Loucy (cell line): ENCODE results near the gene PHACTR3.

ENCODE experiments used
- H2AFZ ChIP-seq: fragments of 200-600 bp; sonication (generic); 2 replicates; pipeline ENCODE4 v1.6.0; 2016; ENCODE audit warnings: antibody characterized with exemption, mild to moderate bottlenecking, low read length, moderate library complexity
- H3F3A ChIP-seq: fragments of 200-600 bp; 2 replicates; pipeline ENCODE4 v1.6.0; 2016; ENCODE audit warnings: antibody characterized with exemption, low read depth, mild to moderate bottlenecking
- H3K27me3 ChIP-seq: fragments of 200-600 bp; sonication (generic); 2 replicates; pipeline ENCODE4 v1.6.1; 2014; ENCODE audit warnings: low read length, mild to moderate bottlenecking; ENCODE audit not compliant: insufficient read depth, poor library complexity, severe bottlenecking
- H3K36me3 ChIP-seq: fragments of 200-600 bp; sonication (generic); 2 replicates; pipeline ENCODE4 v1.6.1; 2016; ENCODE audit warnings: low read length; ENCODE audit not compliant: insufficient read depth
- H3K4me1 ChIP-seq: fragments of 200-600 bp; sonication (generic); 2 replicates; pipeline ENCODE4 v1.5.1; 2014; ENCODE audit warnings: low read length, mild to moderate bottlenecking; ENCODE audit not compliant: insufficient read depth, poor library complexity, severe bottlenecking
- H3K4me2 ChIP-seq: fragments of 200-600 bp; sonication (generic); 2 replicates; pipeline ENCODE4 v1.6.0; 2014; ENCODE audit warnings: antibody characterized with exemption, low read length, low read depth, mild to moderate bottlenecking; ENCODE audit not compliant: poor library complexity, severe bottlenecking
- H3K4me3 ChIP-seq: fragments of 200-600 bp; sonication (generic); 2 replicates; pipeline ENCODE4 v1.5.1; 2014; ENCODE audit warnings: low read length, mild to moderate bottlenecking, mixed read lengths; ENCODE audit not compliant: poor library complexity, severe bottlenecking
- H3K79me2 ChIP-seq: fragments of 200-600 bp; sonication (generic); 2 replicates; pipeline ENCODE4 v1.6.1; 2014; ENCODE audit warnings: low read length; ENCODE audit not compliant: insufficient read depth
- H3K9ac ChIP-seq: fragments of 200-600 bp; sonication (generic); 2 replicates; pipeline ENCODE4 v1.6.0; 2014; ENCODE audit warnings: mild to moderate bottlenecking, low read depth, low read length, moderate library complexity; ENCODE audit not compliant: poor library complexity, severe bottlenecking
- H3K9me2 ChIP-seq: fragments of 200-600 bp; sonication (generic); replicated peaks from 2 replicates; pipeline ENCODE4 v1.6.1; 2016; ENCODE audit warnings: low read depth, low read length, mixed read lengths
- H3K9me3 ChIP-seq: fragments of 200-600 bp; sonication (generic); 2 replicates; pipeline ENCODE4 v1.6.1; 2014; ENCODE audit warnings: mild to moderate bottlenecking, antibody characterized with exemption, low read length, low read depth; ENCODE audit not compliant: insufficient read depth
- H4K20me1 ChIP-seq: fragments of 200-600 bp; sonication (generic); 2 replicates; pipeline ENCODE4 v1.6.0; 2014; ENCODE audit warnings: antibody characterized with exemption, low read length, mild to moderate bottlenecking; ENCODE audit not compliant: insufficient read depth, poor library complexity, severe bottlenecking
- EZH2phosphoT487 ChIP-seq: fragments of 200-600 bp; IDR thresholded peaks from 2 replicates; pipeline ENCODE4 v1.6.1; 2018; ENCODE audit warnings: antibody characterized with exemption, mild to moderate bottlenecking, moderate library complexity, borderline replicate concordance
- TF ChIP-seq, protein P1 (sequence below): fragments of 200-600 bp; sonication (generic); conservative IDR thresholded peaks from 2 replicates; pipeline ENCODE4 v1.5.1; 2014; ENCODE audit warnings: mild to moderate bottlenecking, antibody characterized with exemption, low read length

PHACTR3 gene

DNA sequence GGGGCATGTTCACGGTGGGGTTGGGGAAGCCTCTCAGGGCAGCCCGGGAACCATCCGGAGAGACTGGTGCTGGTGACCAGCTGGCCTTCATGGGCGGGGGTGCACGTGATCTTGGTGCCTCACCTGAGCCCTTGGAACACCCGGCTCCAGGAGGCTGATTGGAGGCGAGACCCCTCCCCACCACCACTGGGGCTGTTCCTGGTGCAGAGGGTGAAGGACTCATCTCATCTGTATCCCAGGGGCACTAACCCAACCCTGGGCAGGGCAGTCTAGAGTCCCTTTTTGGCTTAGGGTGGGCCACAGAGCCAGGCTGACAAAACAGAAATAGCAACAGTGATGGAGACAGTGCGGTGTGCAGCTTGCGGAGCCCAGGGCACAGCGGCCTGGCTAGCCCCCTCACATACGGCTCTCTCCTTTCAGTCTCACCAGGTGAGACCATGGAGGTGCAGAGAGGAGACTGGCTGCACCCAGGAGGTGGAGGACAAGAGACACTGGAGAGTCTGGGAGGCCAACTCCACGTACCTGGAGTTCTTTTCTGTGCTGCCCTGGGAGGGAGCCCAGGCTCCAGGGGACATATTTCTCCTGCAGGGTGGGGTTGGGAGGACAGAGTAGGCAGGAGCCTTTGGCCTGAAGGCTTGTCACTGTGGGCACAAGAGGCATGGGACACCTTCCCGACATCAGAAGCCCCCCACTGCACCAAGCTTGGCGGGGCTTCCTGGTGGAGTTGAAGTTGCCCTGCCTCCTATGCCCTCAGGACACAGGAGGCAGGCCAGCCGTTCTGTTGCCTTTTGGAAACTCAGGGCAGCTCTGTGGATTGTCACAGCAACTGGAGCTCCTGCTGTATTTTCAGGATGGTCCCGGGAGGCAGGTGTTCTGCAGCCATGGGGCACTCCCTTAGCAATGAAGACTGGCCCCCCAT, 223.1 kb downstream of the PHACTR3 start:
- H3K27me3 ChIP-seq: no peaks in the 10 kb centered on the region

DNA sequence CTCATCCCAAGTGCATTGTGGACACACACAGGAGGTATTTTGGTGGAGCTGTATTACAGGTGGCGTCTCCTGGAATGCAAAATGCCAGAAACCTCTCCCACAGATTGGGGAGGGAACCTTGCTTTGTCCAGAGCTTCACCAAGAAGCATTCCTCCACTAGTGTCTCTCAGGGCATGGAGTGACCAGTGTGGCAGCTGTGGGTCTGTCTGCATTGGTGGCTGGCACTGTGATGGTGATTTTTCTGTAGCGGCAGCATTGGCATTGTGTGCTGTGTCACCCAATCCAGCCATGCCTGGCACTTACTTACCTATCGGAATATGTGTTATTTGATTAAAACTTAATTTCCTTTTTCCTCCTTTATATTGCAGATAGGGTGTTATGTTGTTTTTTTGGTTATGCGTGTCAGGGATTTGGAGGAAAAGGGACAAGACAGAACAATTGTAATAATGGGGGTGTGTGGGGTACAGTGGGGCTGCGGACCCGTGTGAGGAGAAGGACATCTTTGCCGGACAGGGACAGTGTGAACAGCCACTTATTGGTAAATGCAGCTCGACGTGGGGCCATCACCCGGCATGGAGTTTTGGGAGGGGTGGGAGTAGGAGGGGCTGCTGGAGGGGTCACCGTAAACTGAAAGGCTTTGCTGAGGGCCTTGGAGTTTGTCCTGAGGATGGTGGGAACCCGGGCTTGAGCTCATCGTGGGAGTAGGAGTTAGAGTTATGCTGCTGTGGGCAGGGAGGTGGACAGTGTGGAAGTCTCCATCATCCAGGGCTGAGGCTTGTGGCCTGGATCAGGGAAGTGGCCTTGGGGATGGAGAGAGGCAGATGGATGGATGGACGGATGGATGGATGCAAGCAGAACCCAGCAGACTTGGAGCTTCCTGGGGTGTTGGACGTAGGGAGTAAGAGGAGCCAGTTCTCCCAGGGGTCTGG, 224.0 kb downstream of the PHACTR3 start:
- Histone ChIP-seq H3K27me3 (no peaks in the 10 kb centered on the region), H3K36me3 (peaks cover 6% of the 10 kb centered on the region; the same call in 1 of the 2 replicates), H2AFZ (no peak overlapping the region), H3K9me2 (no peaks in the 10 kb centered on the region), H3K4me1 (no peaks in the 10 kb centered on the region), H3K79me2 (no peaks in the 10 kb centered on the region), H3K9me3 (no peaks in the 10 kb centered on the region), H3F3A (no peaks in the 10 kb centered on the region), H3K9ac (no peak overlapping the region), H3K4me3 (no peak overlapping the region), H4K20me1 (peaks cover 4% of the 10 kb centered on the region), H3K4me2 (no peak overlapping the region)
- TF ChIP-seq EZH2phosphoT487: no peak
- TF ChIP-seq, protein P1, sequence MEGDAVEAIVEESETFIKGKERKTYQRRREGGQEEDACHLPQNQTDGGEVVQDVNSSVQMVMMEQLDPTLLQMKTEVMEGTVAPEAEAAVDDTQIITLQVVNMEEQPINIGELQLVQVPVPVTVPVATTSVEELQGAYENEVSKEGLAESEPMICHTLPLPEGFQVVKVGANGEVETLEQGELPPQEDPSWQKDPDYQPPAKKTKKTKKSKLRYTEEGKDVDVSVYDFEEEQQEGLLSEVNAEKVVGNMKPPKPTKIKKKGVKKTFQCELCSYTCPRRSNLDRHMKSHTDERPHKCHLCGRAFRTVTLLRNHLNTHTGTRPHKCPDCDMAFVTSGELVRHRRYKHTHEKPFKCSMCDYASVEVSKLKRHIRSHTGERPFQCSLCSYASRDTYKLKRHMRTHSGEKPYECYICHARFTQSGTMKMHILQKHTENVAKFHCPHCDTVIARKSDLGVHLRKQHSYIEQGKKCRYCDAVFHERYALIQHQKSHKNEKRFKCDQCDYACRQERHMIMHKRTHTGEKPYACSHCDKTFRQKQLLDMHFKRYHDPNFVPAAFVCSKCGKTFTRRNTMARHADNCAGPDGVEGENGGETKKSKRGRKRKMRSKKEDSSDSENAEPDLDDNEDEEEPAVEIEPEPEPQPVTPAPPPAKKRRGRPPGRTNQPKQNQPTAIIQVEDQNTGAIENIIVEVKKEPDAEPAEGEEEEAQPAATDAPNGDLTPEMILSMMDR: no peak

More for the DNA sequence above, 223.1 kb downstream of the PHACTR3 start:
- Histone ChIP-seq H2AFZ (no peak overlapping the region), H3K36me3 (peaks cover 9% of the 10 kb centered on the region; the same call in 1 of the 2 replicates), H3K9me2 (no peaks in the 10 kb centered on the region), H3K4me1 (no peaks in the 10 kb centered on the region), H4K20me1 (peaks cover 4% of the 10 kb centered on the region), H3K4me2 (no peak overlapping the region), H3F3A (no peaks in the 10 kb centered on the region), H3K9ac (no peak overlapping the region), H3K9me3 (no peaks in the 10 kb centered on the region), H3K79me2 (no peaks in the 10 kb centered on the region), H3K4me3 (no peak overlapping the region)
- TF ChIP-seq, protein P1: no peak
- TF ChIP-seq EZH2phosphoT487: no peak

DNA sequence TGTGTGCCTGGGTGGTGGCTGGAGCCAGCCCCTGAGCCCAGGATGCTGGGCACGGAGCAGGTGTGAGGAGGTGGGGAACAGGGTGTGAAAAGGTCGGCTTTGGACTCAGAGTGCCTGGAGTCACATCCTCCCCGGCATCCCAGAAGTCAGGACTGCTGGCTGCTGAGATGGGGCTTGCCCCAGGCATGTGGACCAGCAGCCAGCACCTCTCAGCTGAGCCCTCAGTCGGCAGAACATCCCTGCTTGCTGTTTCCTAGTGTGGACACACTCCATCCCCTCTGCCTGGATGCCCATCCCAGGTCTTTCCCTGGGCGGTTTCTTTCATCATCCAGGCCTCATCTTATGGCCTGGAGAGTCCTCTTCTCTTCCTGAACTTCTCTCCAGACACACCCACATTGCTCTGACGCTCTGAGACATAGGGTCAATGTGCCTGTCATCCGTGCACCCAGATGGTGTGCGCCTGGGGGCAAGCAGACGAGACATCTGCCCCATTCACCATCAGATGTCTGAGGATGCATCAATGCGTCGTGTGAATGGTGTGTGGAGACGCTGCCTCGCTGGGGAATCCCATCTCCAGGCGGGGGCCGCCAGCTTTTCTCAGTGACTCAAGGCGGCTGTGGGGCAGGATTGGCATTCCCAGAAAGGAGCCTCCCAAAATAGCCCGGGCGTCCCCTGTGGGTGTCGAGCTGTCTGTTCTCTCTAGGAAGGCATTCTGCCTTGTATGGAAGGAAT, 224.9 kb downstream of the PHACTR3 start:
- Histone ChIP-seq H3K9me3 (no peaks in the 10 kb centered on the region), H3K79me2 (no peaks in the 10 kb centered on the region), H3K9ac (no peak overlapping the region), H3F3A (no peaks in the 10 kb centered on the region), H2AFZ (no peak overlapping the region), H3K9me2 (no peaks in the 10 kb centered on the region), H3K4me3 (no peak overlapping the region), H4K20me1 (peaks cover 4% of the 10 kb centered on the region), H3K27me3 (no peaks in the 10 kb centered on the region), H3K4me2 (no peak overlapping the region), H3K36me3 (peaks cover 6% of the 10 kb centered on the region; the same call in 1 of the 2 replicates), H3K4me1 (no peaks in the 10 kb centered on the region)
- TF ChIP-seq EZH2phosphoT487: no peak
- TF ChIP-seq, protein P1: no peak
